Activated B cell treated with CpG ODN at 0.5 μM for 24 hours (primary cell): ENCODE data around the gene DGAT2. TPM values are rescaled to one million over a fixed set of nuclear protein-coding genes. Genes with fewer than 3 reads are reported as not detected.

Experiments used
- ATAC-seq: fragments of 200-7000 bp; cut with Tn5 transposase; one replicate; pipeline ENCODE4 v1.10.0; 2021; ENCODE audit warnings: low read depth, mild to moderate bottlenecking, moderate library complexity
- CTCF ChIA-PET: fragments of 350-600 bp; sonication (Branson Sonifier 250); formaldehyde crosslinking; loops from one replicate; lab custom pipeline; 2021; ENCODE audit warnings: antibody characterized with exemption; lab: Charles Lee
- POLR2A ChIA-PET: fragments of 350-600 bp; sonication (Branson Sonifier 250); formaldehyde crosslinking; loops from one replicate; lab custom pipeline; 2021; ENCODE audit warnings: antibody characterized with exemption; lab: Charles Lee
- DNase-seq: peaks from one replicate; pipeline ENCODE4 v3.0.0; 2022
- H3K27ac Mint-ChIP-seq: one replicate; pipeline ENCODE4 v1.8.0; 2020; ENCODE audit warnings: mixed read lengths
- H3K27me3 Mint-ChIP-seq: one replicate; pipeline ENCODE4 v1.8.0; 2021; ENCODE audit warnings: mixed read lengths
- H3K36me3 Mint-ChIP-seq: one replicate; pipeline ENCODE4 v1.8.0; 2021; ENCODE audit warnings: low read depth, mixed read lengths
- H3K4me1 Mint-ChIP-seq: one replicate; pipeline ENCODE4 v1.8.0; 2021; ENCODE audit warnings: mixed read lengths
- H3K4me3 Mint-ChIP-seq: one replicate; pipeline ENCODE4 v1.8.0; 2020; ENCODE audit warnings: mild to moderate bottlenecking, mixed read lengths
- H3K9me3 Mint-ChIP-seq: one replicate; pipeline ENCODE4 v1.8.0; 2020; ENCODE audit warnings: mixed read lengths
- intact Hi-C: fragments of 100-400 bp; cut with micrococcal nuclease; formaldehyde crosslinking; loops from one replicate; pipeline ENCODE4 v1.15.1; 2024
- total RNA-seq: library from RNA; stranded (reverse); gene quantifications from 2 replicates; pipeline ENCODE4 v1.2.3, GENCODE V29; 2022
- TF ChIP-seq, protein P1 (sequence below): fragments of 200-600 bp; IDR thresholded peaks from one replicate; pipeline ENCODE4 v1.8.0; 2022; ENCODE audit warnings: antibody characterized with exemption, mild to moderate bottlenecking

The DGAT2 gene
- total RNA-seq, 1 donor from 2014 or later, result 7.9 TPM

DNA sequence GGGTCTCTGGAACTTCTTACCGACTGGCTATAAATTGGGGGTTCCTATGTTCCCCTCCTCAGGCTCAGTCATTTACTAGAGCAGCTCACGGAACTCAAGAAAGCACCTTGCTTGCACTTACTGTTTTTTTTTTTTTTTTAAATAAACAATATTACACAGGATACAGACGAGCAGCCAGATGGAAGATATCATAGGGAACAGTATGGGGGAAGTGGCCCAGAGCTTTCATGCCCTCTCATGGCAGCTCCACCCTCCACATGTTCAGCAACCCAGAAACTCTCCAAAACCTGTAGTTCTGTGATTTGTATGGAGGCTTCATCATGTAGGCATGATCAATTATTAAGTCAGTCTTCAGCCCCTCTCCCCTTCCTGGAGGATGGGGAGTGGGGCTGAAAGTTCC is 54.0 kb downstream of the DGAT2 start:
- no peaks in the 10 kb centered on the region for H3K9me3 Mint-ChIP-seq
- ChIA-PET CTCF (interaction anchor here (1.4 to 2.0 kb wide), 2 partner anchors 19 to 46 kb away, joined by 5 to 6 read pairs; no protein-coding TSS in a partner anchor), POLR2A (interaction anchor here (0.6 to 5.2 kb wide), 7 partner anchors 10 to 70 kb away, joined by 3 to 94 read pairs (median 5); partner anchors contain the start of gene UVRAG)
- H3K27ac Mint-ChIP-seq, result peak overlapping the region; percentile 76
- DNase-seq (no peak), ATAC-seq (no peak)
- H3K4me3 Mint-ChIP-seq, result peak overlapping the region; percentile 56
- H3K27me3 Mint-ChIP-seq, result no peaks in the 10 kb centered on the region
- TF ChIP-seq, protein P1, sequence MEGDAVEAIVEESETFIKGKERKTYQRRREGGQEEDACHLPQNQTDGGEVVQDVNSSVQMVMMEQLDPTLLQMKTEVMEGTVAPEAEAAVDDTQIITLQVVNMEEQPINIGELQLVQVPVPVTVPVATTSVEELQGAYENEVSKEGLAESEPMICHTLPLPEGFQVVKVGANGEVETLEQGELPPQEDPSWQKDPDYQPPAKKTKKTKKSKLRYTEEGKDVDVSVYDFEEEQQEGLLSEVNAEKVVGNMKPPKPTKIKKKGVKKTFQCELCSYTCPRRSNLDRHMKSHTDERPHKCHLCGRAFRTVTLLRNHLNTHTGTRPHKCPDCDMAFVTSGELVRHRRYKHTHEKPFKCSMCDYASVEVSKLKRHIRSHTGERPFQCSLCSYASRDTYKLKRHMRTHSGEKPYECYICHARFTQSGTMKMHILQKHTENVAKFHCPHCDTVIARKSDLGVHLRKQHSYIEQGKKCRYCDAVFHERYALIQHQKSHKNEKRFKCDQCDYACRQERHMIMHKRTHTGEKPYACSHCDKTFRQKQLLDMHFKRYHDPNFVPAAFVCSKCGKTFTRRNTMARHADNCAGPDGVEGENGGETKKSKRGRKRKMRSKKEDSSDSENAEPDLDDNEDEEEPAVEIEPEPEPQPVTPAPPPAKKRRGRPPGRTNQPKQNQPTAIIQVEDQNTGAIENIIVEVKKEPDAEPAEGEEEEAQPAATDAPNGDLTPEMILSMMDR, result no peak
- intact Hi-C loops, result loop anchor here (2.0 to 5.0 kb wide), 3 partner anchors 805 to 872 kb away; partner anchors contain the start of gene LRRC32
- peaks cover 36% of the 10 kb centered on the region for H3K36me3 Mint-ChIP-seq
- peaks cover 90% of the 10 kb centered on the region for H3K4me1 Mint-ChIP-seq

DNA sequence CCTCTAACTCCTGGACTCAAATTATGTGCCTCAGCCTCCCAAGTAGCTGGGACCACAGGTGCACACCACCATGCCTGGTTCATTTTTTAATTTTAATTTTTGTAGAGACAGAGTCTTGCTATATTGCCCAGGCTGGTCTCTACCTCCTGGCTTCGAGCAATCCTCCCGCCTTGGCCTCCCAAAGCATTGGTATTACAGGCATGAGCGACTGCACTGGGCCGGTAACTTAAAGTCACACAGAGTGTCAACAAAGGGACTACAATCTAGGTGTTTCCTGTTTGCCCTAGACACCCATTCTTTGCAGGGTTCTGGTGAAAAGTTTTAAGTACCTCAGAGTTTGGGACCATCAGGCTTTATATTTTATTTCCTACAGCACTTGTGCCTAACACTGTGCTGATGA is 54.8 kb downstream of the DGAT2 start:
- Mint-ChIP-seq H3K27me3 (no peaks in the 10 kb centered on the region), H3K4me1 (peaks cover 88% of the 10 kb centered on the region), H3K36me3 (peaks cover 36% of the 10 kb centered on the region), H3K9me3 (no peaks in the 10 kb centered on the region), H3K4me3 (no peak overlapping the region), H3K27ac (peak overlapping the region; percentile 76)
- ChIA-PET POLR2A (interaction anchor here (1.0 to 5.2 kb wide), 6 partner anchors 10 to 70 kb away, joined by 3 to 94 read pairs (median 14); partner anchors contain the start of gene UVRAG), CTCF (interaction anchor here (2.0 kb wide), 1 partner anchor 20 kb away, joined by 6 read pairs; no protein-coding TSS in a partner anchor)
- TF ChIP-seq, protein P1, result no peak
- ATAC-seq (no peak), DNase-seq (no peak)
- intact Hi-C loops, result loop anchor here (2.0 to 5.0 kb wide), 3 partner anchors 804 to 873 kb away; partner anchors contain the start of gene LRRC32

DNA sequence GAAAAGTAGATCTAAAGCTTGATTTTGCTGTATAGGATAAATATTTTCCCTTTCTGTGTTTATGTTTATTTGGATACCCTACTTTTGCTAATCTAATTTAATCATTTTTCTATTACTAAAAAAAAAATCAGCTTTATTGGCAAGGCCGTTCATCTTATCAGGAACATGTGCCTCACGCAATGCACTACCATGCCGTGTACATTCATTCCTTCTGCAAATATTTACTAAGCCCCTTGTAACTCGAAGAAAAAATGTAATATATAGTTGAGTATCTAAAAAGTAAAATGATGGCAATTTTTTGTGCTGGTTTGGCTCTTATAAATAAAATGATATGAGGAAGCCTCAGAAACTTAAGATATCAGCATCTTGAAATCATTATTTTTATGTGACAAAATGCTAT is 55.4 kb downstream of the DGAT2 start:
- POLR2A ChIA-PET, result interaction anchor here (0.6 to 5.2 kb wide), 11 partner anchors 11 to 872 kb away, joined by 3 to 94 read pairs (median 6); partner anchors contain the start of gene UVRAG
- DNase-seq, result no peak
- CTCF ChIA-PET, result interaction anchor here (1.0 kb wide), 1 partner anchor 43 kb away, joined by 3 read pairs; no protein-coding TSS in a partner anchor
- Mint-ChIP-seq H3K36me3 (peaks cover 36% of the 10 kb centered on the region), H3K27ac (peak overlapping the region; percentile 76), H3K27me3 (no peaks in the 10 kb centered on the region), H3K9me3 (no peaks in the 10 kb centered on the region), H3K4me3 (peak overlapping the region; percentile 81), H3K4me1 (peaks cover 86% of the 10 kb centered on the region)
- intact Hi-C loops, result loop anchor here (1.0 to 5.0 kb wide), 9 partner anchors 9 to 873 kb away; partner anchors contain the start of genes LRRC32 and UVRAG
- TF ChIP-seq, protein P1, result no peak
- ATAC-seq, result no peak

DNA sequence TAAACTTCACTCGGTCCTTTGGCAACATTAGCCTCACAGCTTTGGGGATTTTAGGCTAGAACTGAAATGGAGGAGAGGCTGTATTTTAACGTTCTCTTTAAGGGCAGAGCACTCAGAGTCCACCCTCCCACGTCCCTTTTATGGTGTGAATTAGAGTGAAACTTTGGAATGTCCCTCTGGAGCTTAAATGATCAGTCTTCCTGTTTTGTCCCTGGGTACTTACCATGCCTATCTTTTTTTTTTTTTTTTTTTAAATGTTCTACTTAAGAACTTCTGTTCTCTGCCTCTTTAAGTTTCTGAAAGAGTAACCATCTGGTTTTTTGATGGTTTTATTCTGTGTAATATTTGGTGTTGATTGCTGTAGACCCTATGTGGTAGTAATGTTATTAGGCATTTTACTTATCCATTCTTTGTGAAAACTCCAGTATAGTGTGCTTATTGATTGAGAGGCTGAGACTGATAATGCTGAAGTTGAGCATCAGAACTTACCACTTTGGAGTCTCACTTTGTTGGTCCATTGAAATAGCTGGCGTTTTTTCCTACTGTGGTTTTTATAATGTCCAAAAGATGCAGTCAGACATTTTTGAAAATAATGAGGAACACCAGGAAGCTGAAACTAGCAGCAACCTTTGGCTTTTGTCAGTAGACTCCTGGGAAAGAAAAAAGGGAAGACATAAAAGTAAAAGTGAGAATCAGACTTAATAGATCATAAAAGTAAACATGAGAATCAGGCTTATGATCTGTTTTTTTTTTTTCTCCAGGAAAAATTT is 58.1 kb downstream of the DGAT2 start:
- intact Hi-C loops, result no loop called here
- Mint-ChIP-seq H3K9me3 (no peaks in the 10 kb centered on the region), H3K36me3 (peaks cover 45% of the 10 kb centered on the region), H3K4me3 (peak overlapping the region; percentile 63), H3K27ac (peak overlapping the region; percentile 76), H3K4me1 (peaks cover 87% of the 10 kb centered on the region), H3K27me3 (no peaks in the 10 kb centered on the region)
- ChIA-PET CTCF (interaction anchor here (1.4 kb wide), 1 partner anchor 24 kb away, joined by 4 read pairs; no protein-coding TSS in a partner anchor), POLR2A (interaction anchor here (0.6 to 5.2 kb wide), 5 partner anchors 10 to 846 kb away, joined by 3 to 94 read pairs (median 4); partner anchors contain the start of gene UVRAG)
- TF ChIP-seq, protein P1, result no peak
- no peak for DNase-seq
- ATAC-seq, result no peak
